ENCODE results near the gene LRFN2. TPM values are rescaled to one million over a fixed set of nuclear protein-coding genes. Genes with fewer than 3 reads are reported as not detected.

Gene LRFN2
- total RNA-seq, 1 donor from 2014 or later = not detected

GRCh38 chr6:40520084-40520483 is 67.1 kb downstream of the LRFN2 start:
- peaks cover 17% of the 10 kb centered on the region for H3K27me3 Mint-ChIP-seq (ENCODE audit: low read depth)
- H3K36me3 Mint-ChIP-seq (ENCODE audit: low read depth) = no peaks in the 10 kb centered on the region
- no peak overlapping the region for H3K27ac Mint-ChIP-seq
- H3K9me3 Mint-ChIP-seq = no peaks in the 10 kb centered on the region
- DNase-seq (ENCODE audit: low spot score) = no peak
- peaks cover 4% of the 10 kb centered on the region for H3K4me1 Mint-ChIP-seq (ENCODE audit: low read depth)
- intact Hi-C loops (cut with micrococcal nuclease) = no loop called here
- no peak overlapping the region for H3K4me3 Mint-ChIP-seq (ENCODE audit: low read depth)

GRCh38 chr6:40517654-40518053 is 69.5 kb downstream of the LRFN2 start:
- peaks cover 17% of the 10 kb centered on the region for H3K27me3 Mint-ChIP-seq (ENCODE audit: low read depth)
- H3K36me3 Mint-ChIP-seq (ENCODE audit: low read depth) = no peaks in the 10 kb centered on the region
- no peak overlapping the region for H3K4me3 Mint-ChIP-seq (ENCODE audit: low read depth)
- no peak overlapping the region for H3K27ac Mint-ChIP-seq
- no peaks in the 10 kb centered on the region for H3K9me3 Mint-ChIP-seq
- intact Hi-C loops (cut with micrococcal nuclease) = no loop called here
- DNase-seq (ENCODE audit: low spot score) = no peak
- H3K4me1 Mint-ChIP-seq (ENCODE audit: low read depth) = peaks cover 4% of the 10 kb centered on the region

- intact Hi-C loops (cut with micrococcal nuclease) = no loop called here
- no peak overlapping the region for H3K4me3 Mint-ChIP-seq (ENCODE audit: low read depth)
- no peak for DNase-seq (ENCODE audit: low spot score)
- H3K36me3 Mint-ChIP-seq (ENCODE audit: low read depth) = no peaks in the 10 kb centered on the region
- peaks cover 17% of the 10 kb centered on the region for H3K27me3 Mint-ChIP-seq (ENCODE audit: low read depth)
- H3K27ac Mint-ChIP-seq = no peak overlapping the region
- H3K9me3 Mint-ChIP-seq = no peaks in the 10 kb centered on the region
- H3K4me1 Mint-ChIP-seq (ENCODE audit: low read depth) = peaks cover 4% of the 10 kb centered on the region
Measured at GRCh38 chr6:40516429-40516828, 70.7 kb downstream of the LRFN2 start.

GRCh38 chr6:40512340-40512739 is 74.8 kb downstream of the LRFN2 start:
- no peak overlapping the region for H3K27ac Mint-ChIP-seq
- H3K9me3 Mint-ChIP-seq = no peaks in the 10 kb centered on the region
- no peak overlapping the region for H3K4me3 Mint-ChIP-seq (ENCODE audit: low read depth)
- H3K36me3 Mint-ChIP-seq (ENCODE audit: low read depth) = no peaks in the 10 kb centered on the region
- DNase-seq (ENCODE audit: low spot score) = no peak
- intact Hi-C loops (cut with micrococcal nuclease) = no loop called here
- peaks cover 6% of the 10 kb centered on the region for H3K27me3 Mint-ChIP-seq (ENCODE audit: low read depth)
- H3K4me1 Mint-ChIP-seq (ENCODE audit: low read depth) = peaks cover 8% of the 10 kb centered on the region

- H3K27me3 Mint-ChIP-seq (ENCODE audit: low read depth) = peaks cover 4% of the 10 kb centered on the region
- H3K4me1 Mint-ChIP-seq (ENCODE audit: low read depth) = peaks cover 8% of the 10 kb centered on the region
- H3K4me3 Mint-ChIP-seq (ENCODE audit: low read depth) = no peak overlapping the region
- no peaks in the 10 kb centered on the region for H3K9me3 Mint-ChIP-seq
- DNase-seq (ENCODE audit: low spot score) = no peak
- H3K36me3 Mint-ChIP-seq (ENCODE audit: low read depth) = no peaks in the 10 kb centered on the region
- no peak overlapping the region for H3K27ac Mint-ChIP-seq
- intact Hi-C loops (cut with micrococcal nuclease) = no loop called here
Measured at GRCh38 chr6:40511884-40512283, 75.3 kb downstream of the LRFN2 start.

GRCh38 chr6:40510442-40510841 is 76.7 kb downstream of the LRFN2 start:
- Mint-ChIP-seq H3K9me3 (no peaks in the 10 kb centered on the region), H3K36me3 (ENCODE audit: low read depth) (no peaks in the 10 kb centered on the region), H3K4me3 (ENCODE audit: low read depth) (no peak overlapping the region), H3K4me1 (ENCODE audit: low read depth) (peaks cover 8% of the 10 kb centered on the region), H3K27ac (no peak overlapping the region), H3K27me3 (ENCODE audit: low read depth) (no peaks in the 10 kb centered on the region)
- intact Hi-C loops (cut with micrococcal nuclease) = no loop called here
- DNase-seq (ENCODE audit: low spot score) = no peak

GRCh38 chr6:40509716-40510260 is 77.4 kb downstream of the LRFN2 start:
- Mint-ChIP-seq H3K9me3 (no peaks in the 10 kb centered on the region), H3K4me1 (ENCODE audit: low read depth) (peaks cover 8% of the 10 kb centered on the region), H3K27me3 (ENCODE audit: low read depth) (no peaks in the 10 kb centered on the region), H3K27ac (no peak overlapping the region), H3K36me3 (ENCODE audit: low read depth) (no peaks in the 10 kb centered on the region), H3K4me3 (ENCODE audit: low read depth) (no peak overlapping the region)
- DNase-seq (ENCODE audit: low spot score) = no peak
- intact Hi-C loops (cut with micrococcal nuclease) = no loop called here

- Mint-ChIP-seq H3K4me1 (ENCODE audit: low read depth) (peaks cover 8% of the 10 kb centered on the region), H3K36me3 (ENCODE audit: low read depth) (no peaks in the 10 kb centered on the region), H3K9me3 (no peaks in the 10 kb centered on the region), H3K4me3 (ENCODE audit: low read depth) (no peak overlapping the region), H3K27ac (no peak overlapping the region), H3K27me3 (ENCODE audit: low read depth) (no peaks in the 10 kb centered on the region)
- DNase-seq (ENCODE audit: low spot score) = no peak
- intact Hi-C loops (cut with micrococcal nuclease) = no loop called here
Measured at GRCh38 chr6:40509086-40509485, 78.1 kb downstream of the LRFN2 start.

- Mint-ChIP-seq H3K27me3 (ENCODE audit: low read depth) (peaks cover 5% of the 10 kb centered on the region), H3K4me1 (ENCODE audit: low read depth) (peaks cover 8% of the 10 kb centered on the region), H3K36me3 (ENCODE audit: low read depth) (no peaks in the 10 kb centered on the region), H3K27ac (no peak overlapping the region), H3K9me3 (no peaks in the 10 kb centered on the region), H3K4me3 (ENCODE audit: low read depth) (no peak overlapping the region)
- intact Hi-C loops (cut with micrococcal nuclease) = no loop called here
- DNase-seq (ENCODE audit: low spot score) = no peak
Measured at GRCh38 chr6:40506954-40507353, 80.2 kb downstream of the LRFN2 start.

GRCh38 chr6:40505191-40505810 is 81.9 kb downstream of the LRFN2 start:
- Mint-ChIP-seq H3K36me3 (ENCODE audit: low read depth) (no peaks in the 10 kb centered on the region), H3K4me3 (ENCODE audit: low read depth) (no peak overlapping the region), H3K4me1 (ENCODE audit: low read depth) (peaks cover 8% of the 10 kb centered on the region), H3K27me3 (ENCODE audit: low read depth) (peaks cover 8% of the 10 kb centered on the region), H3K9me3 (no peaks in the 10 kb centered on the region), H3K27ac (no peak overlapping the region)
- no peak for DNase-seq (ENCODE audit: low spot score)
- intact Hi-C loops (cut with micrococcal nuclease) = no loop called here

GRCh38 chr6:40504274-40504673 is 82.9 kb downstream of the LRFN2 start:
- intact Hi-C loops (cut with micrococcal nuclease) = no loop called here
- Mint-ChIP-seq H3K27me3 (ENCODE audit: low read depth) (peaks cover 8% of the 10 kb centered on the region), H3K27ac (no peak overlapping the region), H3K4me3 (ENCODE audit: low read depth) (no peak overlapping the region), H3K4me1 (ENCODE audit: low read depth) (peaks cover 5% of the 10 kb centered on the region), H3K36me3 (ENCODE audit: low read depth) (no peaks in the 10 kb centered on the region), H3K9me3 (no peaks in the 10 kb centered on the region)
- DNase-seq (ENCODE audit: low spot score) = no peak

- Mint-ChIP-seq H3K4me1 (ENCODE audit: low read depth) (no peaks in the 10 kb centered on the region), H3K4me3 (ENCODE audit: low read depth) (no peak overlapping the region), H3K9me3 (no peaks in the 10 kb centered on the region), H3K27ac (no peak overlapping the region), H3K27me3 (ENCODE audit: low read depth) (peaks cover 8% of the 10 kb centered on the region), H3K36me3 (ENCODE audit: low read depth) (no peaks in the 10 kb centered on the region)
- no peak for DNase-seq (ENCODE audit: low spot score)
- intact Hi-C loops (cut with micrococcal nuclease) = no loop called here
Measured at GRCh38 chr6:40500227-40500626, 86.9 kb downstream of the LRFN2 start.

- no peak overlapping the region for H3K4me3 Mint-ChIP-seq (ENCODE audit: low read depth)
- H3K4me1 Mint-ChIP-seq (ENCODE audit: low read depth) = no peaks in the 10 kb centered on the region
- intact Hi-C loops (cut with micrococcal nuclease) = no loop called here
- DNase-seq (ENCODE audit: low spot score) = no peak
- no peaks in the 10 kb centered on the region for H3K9me3 Mint-ChIP-seq
- H3K27me3 Mint-ChIP-seq (ENCODE audit: low read depth) = peaks cover 8% of the 10 kb centered on the region
- no peaks in the 10 kb centered on the region for H3K36me3 Mint-ChIP-seq (ENCODE audit: low read depth)
- H3K27ac Mint-ChIP-seq = no peak overlapping the region
Measured at GRCh38 chr6:40499215-40499614, 87.9 kb downstream of the LRFN2 start.

GRCh38 chr6:40498148-40498547 is 89.0 kb downstream of the LRFN2 start:
- intact Hi-C loops (cut with micrococcal nuclease) = no loop called here
- Mint-ChIP-seq H3K36me3 (ENCODE audit: low read depth) (no peaks in the 10 kb centered on the region), H3K4me1 (ENCODE audit: low read depth) (no peaks in the 10 kb centered on the region)

More at GRCh38 chr6:40498148-40498547, 89.0 kb downstream of the LRFN2 start:
- Mint-ChIP-seq H3K9me3 (no peaks in the 10 kb centered on the region), H3K27me3 (ENCODE audit: low read depth) (peaks cover 12% of the 10 kb centered on the region), H3K27ac (no peak overlapping the region), H3K4me3 (ENCODE audit: low read depth) (no peak overlapping the region)
- DNase-seq (ENCODE audit: low spot score) = no peak

All from activated T-helper 2 cell treated with anti-CD3 and anti-CD28 coated beads, Interferon-gamma antibody, Interleukin-2, Interleukin-4, amounts not matched to agents 10 μg/mL and 5 μg/mL and 100 μg/mL, durations not matched to agents 14 hours and 24 hours and 36 hours (primary cell).